Keratinocyte (primary cell): ENCODE results near the gene STMND1.

Experiments
- CTCF ChIP-seq, 3 experiments: IDR thresholded peaks in 1 of 3; conservative IDR thresholded peaks in 1 of 3; optimal IDR thresholded peaks in 1 of 3; 2 replicates in 2 of 3; 3 replicates in 1 of 3; pipeline versions ENCODE3 to v1.5.1; 2011; ENCODE audit warnings: low read length in 3 of 3, mild to moderate bottlenecking in 3 of 3, moderate library complexity in 2 of 3, control low read depth in 1 of 3, inconsistent platforms in 1 of 3; ENCODE audit not compliant: insufficient read depth in 2 of 3; ENCODE audit errors: extremely low read depth in 1 of 3
- EZH2 ChIP-seq: IDR thresholded peaks from one replicate; pipeline ENCODE4 v1.6.1; 2012; ENCODE audit warnings: inconsistent platforms, mild to moderate bottlenecking, low read length, moderate library complexity

GRCh38 chr6:17103715-17104114, 1.9 kb downstream of the STMND1 start:
- TF ChIP-seq CTCF (optimal IDR thresholded peaks at IDR 0.05 in 1 of 3, IDR thresholded peaks at IDR 0.05 in 1 of 3, conservative IDR thresholded peaks at IDR 0.05 in 1 of 3; ENCODE audit: extremely low read depth in 1 of 3, insufficient read depth in 2 of 3, low read length in 3 of 3), result peak; percentile 20 to 46 (median 29)
- TF ChIP-seq EZH2, result no peak
